Smooth muscle cell of the brain vasculature (primary cell): ENCODE measurements around the gene SART3.
A peak's percentile ranks its signal among the peaks of the same experiment; 100 is the strongest.

Experiments
- DNase-seq: peaks from one replicate; pipeline ENCODE4 v3.0.0-alpha.2; 2012; ENCODE audit warnings: low read depth, low spot score

Gene SART3

GRCh38 chr12:108560752-108561719 lies at the start of gene SART3:
SART3 (minus strand) TSS chr12:108561173; CDS start chr12:108561154, 19 bp downstream.
- DNase-seq: peak; percentile 68

GRCh38 chr12:108610336-108610815 lies 49.4 kb upstream of the SART3 start:
- DNase-seq: no peak

GRCh38 chr12:108609537-108610335 lies 48.8 kb upstream of the SART3 start:
- DNase-seq: peak; percentile 62

- no peak for DNase-seq
Measured at GRCh38 chr12:108608616-108609015, 47.6 kb upstream of the SART3 start.

- DNase-seq: no peak
Measured at GRCh38 chr12:108607981-108608600, 47.1 kb upstream of the SART3 start.

GRCh38 chr12:108606492-108606891 lies 45.5 kb upstream of the SART3 start:
- no peak for DNase-seq

- DNase-seq: no peak
Measured at GRCh38 chr12:108605690-108606406, 44.9 kb upstream of the SART3 start.

- DNase-seq: no peak
Measured at GRCh38 chr12:108605000-108605689, 44.2 kb upstream of the SART3 start.

- no peak for DNase-seq
Measured at GRCh38 chr12:108604208-108604941, 43.4 kb upstream of the SART3 start.

GRCh38 chr12:108603743-108604142 lies 42.8 kb upstream of the SART3 start:
- no peak for DNase-seq

GRCh38 chr12:108602976-108603704 lies 42.2 kb upstream of the SART3 start:
- no peak for DNase-seq

- no peak for DNase-seq
Measured at GRCh38 chr12:108602209-108602705, 41.3 kb upstream of the SART3 start.

GRCh38 chr12:108600702-108601007 lies 39.7 kb upstream of the SART3 start:
- DNase-seq: no peak

GRCh38 chr12:108599948-108600701 lies 39.2 kb upstream of the SART3 start:
- no peak for DNase-seq

- DNase-seq: no peak
Measured at GRCh38 chr12:108599541-108599940, 38.6 kb upstream of the SART3 start.

- DNase-seq: no peak
Measured at GRCh38 chr12:108598553-108599250, 37.7 kb upstream of the SART3 start.

- DNase-seq: no peak
Measured at GRCh38 chr12:108597559-108598471, 36.8 kb upstream of the SART3 start, which contains the start of gene TMEM119. TMEM119 (minus strand) TSS chr12:108598084; CDS start chr12:108592383, 5,701 bp downstream.
